K562 (cell line): Measurements from ENCODE around the gene ADRA2B. TPM values are rescaled to one million over a fixed set of nuclear protein-coding genes. Genes with fewer than 3 reads are reported as not detected.

Source experiments
- ATAC-seq: fragments of 200-7000 bp; cut with Tn5 transposase; 3 replicates; pipeline ENCODE4 v1.9.1; 2020; ENCODE audit warnings: moderate library complexity
- BruUV-seq: library from RNA; stranded (reverse); fragments of 400-500 nt; replicated peaks from 2 replicates; lab custom pipeline; 2021; lab: Mats Ljungman, UMichigan
- CTCF ChIA-PET: fragments of 300-600 bp; formaldehyde crosslinking; extraction: SDS; loops from one replicate; lab custom pipeline; 2021; ENCODE audit warnings: low intra/inter-chr PET ratio; lab: Yijun Ruan, JAX
- POLR2A ChIA-PET: fragments of 300-600, 350-650 bp; sonication (Branson Sonifier 250); formaldehyde crosslinking; extraction: SDS; loops from one replicate; lab custom pipeline; 2021; ENCODE audit warnings: antibody characterized with exemption, inconsistent platforms; lab: Yijun Ruan, JAX
- DNase-seq, 4 experiments: peaks; one replicate each; pipeline versions ENCODE4 v3.0.0 to v3.0.0-alpha.2; 2011 to 2018; ENCODE audit warnings: low spot score in 3 of 4, mixed read lengths in 3 of 4; ENCODE audit errors: extremely low read depth in 1 of 4
- FAIRE-seq: peaks from 2 replicates; lab custom pipeline; 2011; peaks lifted over from hg19 to GRCh38; lab: Jason Lieb, UNC
- H2AFZ ChIP-seq: 2 replicates; pipeline ENCODE4 v1.6.0; 2011; ENCODE audit warnings: low read depth, low read length, control low read depth, inconsistent platforms
- H3K27ac ChIP-seq: fragments of 200-600 bp; 3 replicates; pipeline ENCODE4 v1.8.0; 2011; ENCODE audit warnings: low read depth, mild to moderate bottlenecking, control low read depth, inconsistent platforms, low read length, moderate library complexity, mixed read lengths; ENCODE audit errors: extremely low read depth
- H3K27me3 ChIP-seq, 2 experiments: fragments of 300-600 bp in 1 of 2; 2 replicates in 1 of 2; 3 replicates in 1 of 2; pipeline versions ENCODE4 v1.6.0 to v1.8.0; 2011; ENCODE audit warnings: inconsistent platforms in 2 of 2, low read length in 2 of 2, mild to moderate bottlenecking in 1 of 2, mixed read lengths in 1 of 2, moderate library complexity in 1 of 2; ENCODE audit not compliant: control insufficient read depth in 2 of 2, insufficient read depth in 2 of 2
- H3K36me3 ChIP-seq: fragments of 300-600 bp; 3 replicates; pipeline ENCODE4 v1.8.0; 2011; ENCODE audit warnings: mild to moderate bottlenecking, low read length, inconsistent platforms; ENCODE audit not compliant: control insufficient read depth, insufficient read depth
- H3K4me1 ChIP-seq, 2 experiments: fragments of 200-600 bp in 1 of 2; replicated peaks in 1 of 2; 2 replicates in 1 of 2; 3 replicates in 1 of 2; pipeline versions ENCODE4 v1.5.1 to v1.8.0; 2011; ENCODE audit warnings: inconsistent platforms in 2 of 2, low read length in 2 of 2, mild to moderate bottlenecking in 1 of 2, mixed read lengths in 1 of 2, moderate library complexity in 1 of 2; ENCODE audit not compliant: control insufficient read depth in 2 of 2, insufficient read depth in 2 of 2
- H3K4me2 ChIP-seq: 2 replicates; pipeline ENCODE4 v1.6.1; 2011; ENCODE audit warnings: low read length, control low read depth, inconsistent platforms, mixed read lengths; ENCODE audit not compliant: insufficient read depth
- H3K4me3 ChIP-seq: fragments of 200-600 bp; sonication (generic), shearing (Covaris generic); 2 replicates; pipeline ENCODE4 v1.5.1; 2016; ENCODE audit warnings: control low read depth, inconsistent platforms
- H3K79me2 ChIP-seq: fragments of 200-600 bp; 3 replicates; pipeline ENCODE4 v1.8.0; 2011; ENCODE audit warnings: low read length, inconsistent platforms; ENCODE audit not compliant: control insufficient read depth, insufficient read depth
- H3K9ac ChIP-seq, 2 experiments: 2 replicates each; pipeline versions ENCODE4 v1.6.0 to v1.6.1; 2011; ENCODE audit warnings: low read depth in 2 of 2, low read length in 2 of 2, control low read depth in 1 of 2, inconsistent platforms in 1 of 2, mild to moderate bottlenecking in 1 of 2, mixed read lengths in 1 of 2; ENCODE audit not compliant: insufficient read depth in 1 of 2
- H3K9me1 ChIP-seq: one replicate; pipeline ENCODE4 v1.6.0; 2011; ENCODE audit warnings: inconsistent platforms, mild to moderate bottlenecking, low read length, moderate library complexity; ENCODE audit not compliant: control insufficient read depth, insufficient read depth
- H3K9me3 ChIP-seq: replicated peaks from 2 replicates; pipeline ENCODE4 v1.5.1; 2011; ENCODE audit warnings: low read depth, low read length, inconsistent platforms; ENCODE audit not compliant: control insufficient read depth, insufficient read depth
- H4K20me1 ChIP-seq: replicated peaks from 2 replicates; pipeline ENCODE4 v1.6.1; 2011; ENCODE audit warnings: low read length, inconsistent platforms, mixed read lengths; ENCODE audit not compliant: control insufficient read depth, insufficient read depth
- PHB ChIP-seq: fragments of 250-450 bp; sonication (Bioruptor Pico); IDR thresholded peaks from 2 replicates; pipeline ENCODE4 v1.5.0; 2021
- TAF1 ChIP-seq: IDR thresholded peaks from 2 replicates; pipeline ENCODE4 v1.6.1; 2011; ENCODE audit warnings: mild to moderate bottlenecking, low read length, moderate library complexity; ENCODE audit not compliant: insufficient read depth, control insufficient read depth, severe bottlenecking; ENCODE audit errors: extremely low read depth
- ZFP1 ChIP-seq: fragments of 450-650 bp; formaldehyde crosslinking; IDR thresholded peaks from 2 replicates; pipeline ENCODE4 v1.4.0; 2020; ENCODE audit warnings: mild to moderate bottlenecking, mixed read lengths
- ZHX1 ChIP-seq: fragments of 150-350 bp; conservative IDR thresholded peaks from 2 replicates; pipeline ENCODE4 v1.6.1; 2014; ENCODE audit warnings: low read length
- ZNF133 ChIP-seq: fragments of 250-450 bp; sonication (Bioruptor Pico); IDR thresholded peaks from 2 replicates; pipeline ENCODE4 v1.4.0; 2020; ENCODE audit warnings: mild to moderate bottlenecking
- ZNF699 ChIP-seq: fragments of 250-450 bp; sonication (Bioruptor Pico); IDR thresholded peaks from 2 replicates; pipeline ENCODE4 v1.8.0; 2021; ENCODE audit warnings: mild to moderate bottlenecking, moderate library complexity; ENCODE audit not compliant: insufficient replicate concordance
- ZNF77 ChIP-seq: fragments of 250-450 bp; sonication (Bioruptor Pico); IDR thresholded peaks from 2 replicates; pipeline ENCODE4 v1.5.0; 2020
- WGBS: fragments of 100-300 bp; shearing (Covaris generic); methylation state at CpG from one replicate; pipeline ENCODE4 v1.1.6; 2016; ENCODE audit warnings: low coverage, mixed read lengths; ENCODE audit not compliant: insufficient coverage; ENCODE audit errors: missing lambda C conversion rate; 5-methylcytosine and 5-hydroxymethylcytosine counted together
- in situ Hi-C: fragments of 300-500 bp; cut with MboI; formaldehyde crosslinking; loops from 4 replicates; pipeline ENCODE4 v1.15.0; 2018; ENCODE audit warnings: inconsistent platforms, mixed read lengths
- intact Hi-C: fragments of 100-400 bp; cut with micrococcal nuclease; formaldehyde crosslinking; loops from 2 replicates; pipeline ENCODE4 v1.14.2; 2022
- polyA plus RNA-seq, 8 experiments: library from polyadenylated mRNA; depleted of rRNA in 4 of 8; stranded (reverse) in 5 of 8; unstranded in 3 of 8; fragments of >200 nt; fragmentation: Nextera tagmentation in 2 of 8; fragmentation: Illumina TruSeq in 1 of 8; extraction: Ambion mirVana in 2 of 8; extraction: Trizol in 1 of 8; gene quantifications; 2 replicates each; pipeline versions ENCODE4 v1.2.1 to v1.2.3, GENCODE V29; 2011 to 2014; ENCODE audit warnings: inconsistent platforms in 1 of 8, missing spikeins in 1 of 8
- total RNA-seq, 7 experiments: library from RNA; depleted of rRNA in 6 of 7; stranded (reverse); fragments of >200 nt in 6 of 7; fragmentation: Illumina TruSeq in 2 of 7; extraction: Trizol in 2 of 7; gene quantifications; 2 replicates each; pipeline versions ENCODE4 v1.2.1 to v1.2.3, GENCODE V29; 2011 to 2021; ENCODE audit warnings: low replicate concordance in 1 of 7
- TF ChIP-seq, protein P1 (sequence below): sonication (generic); formaldehyde crosslinking; IDR thresholded peaks from 2 replicates; pipeline ENCODE4 v1.8.0; 2022; ENCODE audit warnings: missing genetic modification reagents, mild to moderate bottlenecking, moderate library complexity, borderline replicate concordance

ADRA2B gene
- total and polyA plus RNA-seq, 9 of the 15 experiments (the other 6 are each of a cell fraction or from before 2014, with no cell fraction given) = not detected

GRCh38 chr2:96130483-96130882 is 14.1 kb upstream of the ADRA2B start:
- POLR2A ChIA-PET = interaction anchor here (0.7 kb wide), 1 partner anchor 437 kb away, joined by 4 read pairs; no protein-coding TSS in a partner anchor
- DNase-seq = no peak
- no peak for FAIRE-seq
- Histone ChIP-seq H2AFZ (no peak overlapping the region), H3K79me2 (no peaks in the 10 kb centered on the region), H3K9me1 (no peaks in the 10 kb centered on the region), H3K36me3 (no peaks in the 10 kb centered on the region), H3K9ac (no peak overlapping the region), H4K20me1 (peaks cover 14% of the 10 kb centered on the region; the same call in 1 of the 2 replicates), H3K27ac (no peak overlapping the region), H3K9me3 (no peaks in the 10 kb centered on the region), H3K4me2 (no peak overlapping the region), H3K4me3 (no peak overlapping the region), H3K27me3 (peaks cover 48 to 74% of the 10 kb centered on the region in 2 experiments), H3K4me1 (peaks cover 0 to 11% of the 10 kb centered on the region in 2 experiments; a peak in 2 of 5 replicates)
- no TSS peak for BruUV-seq
- in situ Hi-C loops (loop anchor here (5.0 kb wide), 1 partner anchor 372 kb away; no protein-coding TSS in a partner anchor), intact Hi-C loops (no loop called here)
- no peak for ATAC-seq
- 3% methylated on average over 4 of the region's 4 CpGs for WGBS
- CTCF ChIA-PET = no interaction called here
- TF ChIP-seq PHB (CRISPR knock-in tag) (no peak), ZNF133 (CRISPR knock-in tag) (no peak), ZNF699 (CRISPR knock-in tag) (no peak), ZNF77 (CRISPR knock-in tag) (no peak), TAF1 (no peak), ZHX1 (no peak), ZFP1 (CRISPR knock-in tag) (no peak)
- TF ChIP-seq, protein P1, sequence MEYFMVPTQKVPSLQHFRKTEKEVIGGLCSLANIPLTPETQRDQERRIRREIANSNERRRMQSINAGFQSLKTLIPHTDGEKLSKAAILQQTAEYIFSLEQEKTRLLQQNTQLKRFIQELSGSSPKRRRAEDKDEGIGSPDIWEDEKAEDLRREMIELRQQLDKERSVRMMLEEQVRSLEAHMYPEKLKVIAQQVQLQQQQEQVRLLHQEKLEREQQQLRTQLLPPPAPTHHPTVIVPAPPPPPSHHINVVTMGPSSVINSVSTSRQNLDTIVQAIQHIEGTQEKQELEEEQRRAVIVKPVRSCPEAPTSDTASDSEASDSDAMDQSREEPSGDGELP (CRISPR knock-in tag) = no peak
